COLO668 (cell line): ENCODE measurements around the gene DNAH17.
"Not testable (repeated sequence)": the region's sequence is repeated elsewhere in the genome, so short reads cannot be mapped to it uniquely, and the experiment has no call there.

Source experiments
- DNase-seq: peaks from one replicate; lab custom pipeline; 2025; ENCODE audit not compliant: unreplicated experiment; lab: John Stamatoyannopoulos, UW

The DNAH17 gene

DNA sequence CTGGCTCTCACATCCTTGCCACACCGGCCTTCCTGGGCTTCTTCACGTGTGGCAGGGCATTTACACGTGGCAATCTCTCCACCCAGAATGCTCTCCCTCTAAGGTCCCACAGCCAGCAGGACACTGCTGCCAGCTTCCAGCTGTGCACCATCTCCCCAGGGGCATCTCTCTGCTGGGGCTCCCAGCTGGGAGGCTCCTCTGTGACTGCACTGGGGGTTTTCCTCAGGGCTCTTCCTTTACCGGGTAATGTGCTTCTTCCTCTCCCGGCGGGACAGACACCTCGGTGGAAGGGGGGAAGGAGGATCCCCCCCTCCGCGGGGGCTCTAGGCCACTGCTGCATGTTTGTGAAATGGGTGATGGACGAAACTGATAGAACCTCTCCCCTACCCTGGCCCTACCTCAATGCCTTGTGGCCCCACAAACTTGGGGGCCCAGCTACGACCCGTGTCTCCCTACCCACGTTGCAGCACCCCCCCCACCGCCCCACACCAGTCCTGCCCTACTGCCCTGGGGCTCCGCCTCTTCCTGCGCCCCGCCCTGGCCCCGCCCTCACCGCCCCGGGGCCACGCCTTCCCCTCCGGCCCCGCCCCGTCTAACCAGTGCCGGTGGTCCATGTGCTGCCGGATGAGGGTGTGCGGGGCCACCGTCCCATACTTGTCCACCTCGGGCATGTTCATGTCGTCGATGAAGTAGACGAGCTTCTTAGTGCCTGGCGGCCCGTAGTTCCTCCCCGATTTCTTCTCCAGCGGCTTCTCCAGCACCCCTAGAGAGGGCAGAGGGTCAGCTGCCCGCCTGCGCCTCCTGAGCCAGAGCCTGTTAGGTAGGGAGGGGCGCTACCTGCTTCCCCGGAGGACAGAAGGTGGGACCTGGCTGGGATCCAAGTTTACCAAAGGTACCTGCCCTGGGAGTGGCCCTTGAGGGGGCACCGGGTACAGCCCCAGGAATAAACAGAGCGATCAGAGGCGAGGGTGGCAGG, 92.6 kb downstream of the DNAH17 start:
- DNase-seq = no peak

DNA sequence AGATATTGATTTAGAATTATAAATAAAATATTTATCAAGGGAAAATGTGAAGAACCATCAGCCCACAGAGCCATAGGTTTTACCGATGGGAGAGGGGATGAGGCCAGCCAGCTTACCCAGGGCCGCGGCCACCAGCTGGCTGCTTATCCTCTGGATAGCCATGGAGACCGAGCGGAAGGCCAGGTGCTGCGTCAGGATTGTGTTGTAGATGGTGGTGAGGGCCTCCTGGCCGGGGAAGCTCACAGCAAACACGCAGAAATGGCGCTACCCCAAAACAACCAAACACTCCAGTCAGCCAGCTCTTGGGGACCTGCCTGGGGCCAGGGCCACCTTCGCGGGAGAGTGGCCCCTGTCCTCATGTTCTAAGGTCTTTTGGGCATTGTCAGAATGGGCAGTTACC, 97.8 kb downstream of the DNAH17 start:
- peak; percentile 5 for DNase-seq

DNA sequence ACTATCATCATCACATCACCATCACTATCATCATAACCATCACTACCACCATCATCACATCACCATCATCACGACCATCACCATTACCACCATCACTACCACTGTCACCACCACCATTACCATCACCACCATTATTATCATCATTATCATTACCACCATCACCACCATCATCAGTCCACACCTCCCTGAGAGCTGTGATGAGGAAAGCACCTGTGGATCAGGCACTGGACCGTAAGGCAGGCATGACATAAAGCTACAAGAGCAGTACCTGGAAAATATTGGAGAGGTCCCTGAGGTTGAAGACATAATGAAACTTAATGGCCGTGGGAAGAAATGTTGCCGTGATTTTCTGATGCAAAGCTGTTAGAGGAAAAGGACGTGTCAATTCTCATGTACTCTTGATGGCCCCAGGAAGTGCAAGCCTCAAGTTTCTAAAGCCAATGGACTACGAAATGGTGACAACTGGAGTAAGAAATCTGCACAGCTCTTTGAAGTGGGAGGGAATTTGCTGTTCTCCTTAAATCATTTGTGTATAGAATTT, 98.4 kb downstream of the DNAH17 start:
- no peak for DNase-seq

DNA sequence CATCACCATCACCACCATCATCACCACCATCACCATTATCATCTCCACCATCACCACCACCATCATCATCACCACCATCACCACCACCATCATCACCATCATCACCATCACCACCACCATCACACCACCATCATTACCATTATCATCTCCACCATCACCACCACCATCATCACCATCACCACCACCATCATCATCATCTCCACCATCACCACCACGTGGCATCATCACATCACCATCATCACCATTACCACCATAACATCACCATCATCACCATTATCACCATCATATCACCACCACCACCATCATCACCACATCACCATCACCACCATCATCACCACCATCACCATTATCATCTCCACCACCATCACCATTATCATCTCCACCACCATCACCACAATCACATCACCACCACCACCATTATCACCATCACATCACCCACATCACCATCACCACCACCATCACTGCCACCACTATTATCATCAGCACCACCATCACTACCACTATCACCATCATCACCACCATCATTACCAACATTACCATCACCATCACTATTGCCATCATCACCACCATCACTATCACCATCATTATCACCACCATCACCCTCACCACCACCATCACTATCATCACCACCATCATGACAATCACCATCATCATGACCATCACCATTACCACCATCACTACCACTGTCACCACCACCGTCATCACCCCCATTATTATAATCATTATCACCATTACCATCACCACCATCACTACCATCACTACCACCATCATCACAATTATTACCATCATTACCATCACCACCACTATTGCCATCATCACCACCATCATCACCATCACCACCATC, 99.1 kb downstream of the DNAH17 start:
- no peak for DNase-seq

DNA sequence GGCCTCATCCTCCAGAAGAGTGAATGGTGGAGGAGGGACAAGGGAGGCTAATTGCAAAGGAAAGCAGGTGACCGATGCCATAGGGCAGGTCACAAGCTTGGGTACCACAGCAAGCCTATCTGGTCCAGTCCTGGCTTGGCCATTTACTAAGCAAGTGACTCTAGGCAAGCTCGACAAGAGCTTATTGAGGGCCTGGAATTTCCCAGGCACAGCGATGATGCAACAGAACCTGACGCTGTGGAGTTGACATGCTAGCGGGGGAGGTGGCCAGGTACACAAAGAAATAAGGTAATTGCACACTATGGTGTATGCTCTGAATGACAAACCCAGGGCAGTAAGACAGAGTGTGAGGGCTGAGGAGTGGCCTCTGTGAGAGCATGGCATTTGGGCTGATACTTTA, 100.2 kb downstream of the DNAH17 start:
- peak; percentile 8 for DNase-seq

DNA sequence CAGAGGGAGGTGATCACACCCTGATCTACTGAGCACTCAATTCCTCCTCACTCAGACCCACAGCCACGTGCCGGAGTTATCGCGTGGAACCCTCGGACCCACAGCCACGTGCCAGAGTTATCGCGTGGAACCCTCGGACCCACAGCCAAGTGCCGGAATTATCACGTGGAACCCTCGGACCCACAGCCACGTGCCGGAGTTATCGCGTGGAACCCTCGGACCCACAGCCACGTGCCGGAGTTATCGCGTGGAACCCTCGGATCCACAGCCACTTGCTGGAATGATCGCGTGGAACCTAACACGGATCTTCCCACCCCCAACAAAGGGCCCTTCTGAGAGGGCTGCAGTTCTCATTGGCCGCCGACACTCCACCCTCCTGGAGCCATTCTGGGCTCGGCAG, 101.0 kb downstream of the DNAH17 start:
- no peak for DNase-seq

DNA sequence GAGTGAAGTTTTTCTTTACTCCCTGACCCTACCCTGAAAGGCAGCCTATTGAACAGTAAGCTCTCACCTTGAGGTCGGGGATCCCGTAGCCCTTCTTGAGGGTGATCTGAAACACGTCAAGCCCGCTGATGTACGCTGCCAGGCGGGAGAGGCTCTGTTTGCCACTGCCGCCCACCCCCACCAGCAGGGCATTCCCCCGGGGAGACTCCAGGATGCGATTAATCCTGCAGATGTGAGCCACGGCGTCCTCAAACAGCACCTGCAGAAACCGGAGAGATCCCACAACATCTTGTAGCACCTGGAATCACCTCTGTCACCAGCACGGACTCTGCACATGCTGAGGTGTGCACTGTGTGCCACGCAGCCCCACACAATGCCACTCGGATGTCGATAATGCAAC, 102.0 kb downstream of the DNAH17 start:
- no peak for DNase-seq

DNA sequence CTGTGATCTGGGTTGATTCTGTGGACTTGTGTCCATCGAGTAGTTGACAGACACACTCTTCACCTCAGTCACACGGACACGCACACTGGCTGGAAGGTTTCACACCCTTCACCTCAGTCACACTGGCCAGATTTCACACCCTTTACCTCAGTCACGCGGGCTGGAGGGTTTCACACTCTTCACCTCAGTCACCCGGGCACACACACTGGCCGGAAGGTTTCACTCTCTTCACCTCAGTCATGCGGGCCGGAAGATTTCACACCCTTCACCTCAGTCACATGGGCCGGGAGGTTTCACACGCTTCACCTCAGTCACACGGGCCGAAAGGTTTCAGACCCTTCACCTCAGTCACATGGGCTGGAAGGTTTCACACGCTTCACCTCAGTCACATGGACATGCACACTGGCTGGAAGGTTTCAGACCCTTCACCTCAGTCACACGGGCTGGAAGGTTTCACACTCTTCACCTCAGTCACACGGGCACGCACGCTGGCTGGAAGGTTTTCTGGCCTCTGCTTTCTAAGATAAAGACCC, 102.5 kb downstream of the DNAH17 start:
- DNase-seq = no peak

DNA sequence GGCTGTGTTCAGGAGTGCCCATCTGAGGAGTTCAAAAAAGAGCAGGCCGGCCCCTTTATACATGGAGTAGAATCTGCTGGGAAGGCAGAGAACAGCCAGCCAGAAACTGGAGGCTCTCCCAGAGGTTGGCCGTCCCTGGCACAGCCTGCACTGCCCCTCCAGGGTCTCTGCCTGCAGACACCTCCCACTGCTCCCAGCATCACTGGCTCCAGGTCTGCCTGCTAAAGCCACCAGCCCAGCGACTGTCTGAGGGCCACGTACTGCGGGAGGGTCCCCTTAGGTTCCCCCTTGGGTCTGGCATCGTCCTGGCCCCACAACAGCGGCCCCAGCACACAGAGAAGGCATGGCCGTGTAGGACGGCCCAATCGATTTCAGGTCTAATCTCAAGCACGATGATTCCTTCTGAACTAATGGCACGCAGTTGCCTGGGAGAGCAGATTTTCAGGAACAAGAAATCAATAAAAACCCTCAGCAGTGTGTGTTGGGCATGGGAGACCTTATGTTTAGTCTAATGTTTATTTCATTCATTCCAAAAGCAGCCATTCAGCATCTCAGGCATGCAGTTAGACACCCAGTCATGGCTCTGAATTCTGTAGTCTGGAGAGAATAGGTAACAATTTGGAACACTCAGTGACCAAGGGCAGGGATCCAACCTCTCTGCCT, 103.1 kb downstream of the DNAH17 start:
- no peak for DNase-seq

DNA sequence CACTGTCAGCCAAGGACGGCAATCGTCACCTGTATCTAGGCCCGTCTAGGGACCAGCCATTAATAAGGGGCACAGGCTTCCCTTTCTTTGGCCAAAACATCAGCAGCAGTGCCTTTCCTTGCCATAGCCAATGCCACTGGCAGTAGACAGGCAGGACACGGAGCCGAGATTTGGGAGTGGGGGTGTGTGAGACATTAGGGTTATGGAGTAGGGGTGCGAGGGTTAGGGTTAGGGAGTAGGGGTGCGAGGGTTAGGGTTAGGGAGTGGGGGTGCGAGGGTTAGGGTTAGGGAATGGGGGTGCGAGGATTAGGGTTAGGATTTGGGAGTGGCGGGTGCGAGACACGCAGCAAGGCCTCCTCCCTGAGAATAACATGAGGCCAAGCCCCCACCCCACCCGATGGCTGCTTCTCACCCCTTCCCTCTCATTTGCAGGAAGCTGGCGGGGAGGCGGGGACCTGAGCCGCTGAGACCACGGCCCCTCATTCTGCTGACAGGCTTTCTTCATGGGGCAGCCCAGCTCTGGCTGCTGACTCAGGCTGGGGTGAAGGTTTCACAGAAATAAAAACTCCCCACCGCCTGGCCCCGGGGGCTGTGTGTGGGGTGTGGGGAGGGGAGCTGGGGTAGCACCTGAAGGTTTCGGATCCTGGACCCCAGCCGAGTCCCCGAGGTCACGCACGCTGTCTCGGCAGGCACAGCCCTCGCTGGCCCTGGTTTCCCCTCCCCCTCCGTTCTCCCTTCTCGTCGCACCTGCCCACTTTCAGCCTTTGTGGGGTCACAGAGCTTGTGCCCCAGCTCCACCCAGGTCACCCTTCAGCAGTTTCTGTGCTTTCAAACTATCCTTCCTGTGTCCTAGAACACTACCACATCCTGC, 104.9 kb downstream of the DNAH17 start:
- no peak for DNase-seq

DNA sequence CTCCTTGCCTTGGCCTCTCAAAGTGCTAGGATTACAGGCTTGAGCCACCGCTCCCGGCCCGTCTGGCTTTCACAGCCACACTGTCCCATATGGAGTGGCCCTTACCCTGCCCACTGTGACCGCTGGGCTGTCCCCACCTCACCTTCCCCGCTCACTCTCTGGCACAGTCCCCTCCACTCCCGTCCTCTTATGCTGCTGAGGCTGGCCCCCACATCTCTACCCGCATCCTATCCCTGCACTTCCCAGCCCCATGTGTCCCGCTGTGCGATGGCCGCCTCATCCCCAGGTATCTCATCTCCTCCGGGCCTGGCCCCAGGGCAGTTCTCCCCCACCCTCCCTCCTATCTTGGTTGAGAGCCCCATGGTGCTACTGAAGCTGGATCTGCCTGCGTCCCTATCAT, 105.6 kb downstream of the DNAH17 start:
- no peak for DNase-seq

DNA sequence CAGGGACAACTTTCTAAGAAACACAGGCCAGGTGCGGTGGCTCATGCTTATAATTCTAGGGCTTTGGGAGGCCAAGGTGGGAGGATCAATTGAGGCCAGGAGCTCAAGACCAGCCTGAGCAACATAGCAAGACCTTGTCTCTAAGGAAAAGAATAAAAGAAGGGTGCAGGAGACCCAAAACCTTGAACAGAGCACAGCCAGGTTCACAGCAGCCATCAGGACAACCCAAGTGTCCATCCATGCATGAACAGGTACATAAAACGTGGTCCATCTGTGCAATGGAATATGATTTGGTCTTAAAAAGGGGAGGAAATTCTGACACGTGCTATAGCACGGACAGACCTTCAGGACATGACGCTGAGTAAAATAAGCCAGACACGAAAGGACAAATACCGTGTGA, 107.8 kb downstream of the DNAH17 start:
- no peak for DNase-seq

DNA sequence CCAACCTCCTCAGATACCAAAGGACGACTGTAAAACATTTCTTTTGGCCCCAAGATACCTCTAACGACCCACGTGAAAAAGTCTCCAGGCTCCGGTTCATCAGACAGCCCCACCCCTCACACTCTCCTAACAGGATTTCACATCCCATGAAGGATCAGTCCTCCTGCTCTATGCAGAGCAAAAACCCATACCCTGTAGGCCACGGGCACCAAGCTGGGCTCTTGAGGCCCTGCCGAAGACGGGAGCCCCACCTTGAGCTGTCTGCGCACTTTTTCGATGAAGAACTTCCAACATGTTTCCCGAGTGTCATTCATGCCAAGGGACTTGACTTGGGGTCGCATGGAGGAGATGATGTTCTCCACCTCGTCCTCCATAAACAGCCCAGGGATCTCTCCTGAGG, 108.8 kb downstream of the DNAH17 start:
- no peak for DNase-seq

DNA sequence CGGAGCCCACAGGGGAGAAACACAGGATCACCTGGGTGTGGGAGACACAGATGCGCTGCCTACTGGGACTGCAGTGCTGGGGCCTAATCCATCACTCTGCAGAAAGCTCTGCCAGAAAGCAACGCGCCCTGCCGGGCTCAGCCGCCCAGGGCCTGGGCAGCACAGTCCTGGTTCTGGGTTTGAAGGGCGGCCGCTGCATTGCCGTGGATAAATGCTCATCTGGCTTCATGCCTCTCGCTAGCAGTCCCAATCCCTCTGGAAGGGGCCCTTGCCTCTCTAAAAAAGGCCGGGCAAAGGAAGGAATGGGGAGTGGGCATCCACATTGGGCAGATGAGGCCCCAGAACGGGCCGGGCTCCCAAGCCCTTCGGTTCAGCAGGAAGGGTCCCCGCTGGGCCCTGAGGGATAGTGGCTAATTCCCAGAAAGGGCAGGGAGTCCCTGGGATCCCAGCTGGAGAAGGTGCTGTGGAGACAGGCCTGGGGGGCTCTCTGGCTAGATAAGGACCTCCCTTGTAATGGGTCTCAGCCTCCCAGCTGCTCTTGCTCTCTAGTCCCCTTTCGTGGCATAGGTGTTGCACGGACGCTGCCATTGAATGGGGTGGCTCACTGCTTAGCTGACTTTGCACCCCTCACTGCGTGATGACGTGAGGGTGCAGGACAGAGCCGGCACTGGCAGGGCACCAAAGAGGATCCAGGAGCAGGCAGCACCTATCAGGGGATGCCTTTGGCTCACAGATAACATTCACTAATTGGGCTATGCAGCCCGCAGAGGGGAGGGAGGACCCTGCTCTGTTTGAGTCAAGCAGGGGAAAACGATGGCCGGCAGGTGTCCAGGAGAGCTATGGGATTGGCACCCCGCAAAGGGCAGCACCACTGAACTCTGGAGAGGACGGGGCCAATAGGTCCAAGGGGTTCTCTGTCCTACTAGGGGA, 110.1 kb downstream of the DNAH17 start:
- no peak for DNase-seq

DNA sequence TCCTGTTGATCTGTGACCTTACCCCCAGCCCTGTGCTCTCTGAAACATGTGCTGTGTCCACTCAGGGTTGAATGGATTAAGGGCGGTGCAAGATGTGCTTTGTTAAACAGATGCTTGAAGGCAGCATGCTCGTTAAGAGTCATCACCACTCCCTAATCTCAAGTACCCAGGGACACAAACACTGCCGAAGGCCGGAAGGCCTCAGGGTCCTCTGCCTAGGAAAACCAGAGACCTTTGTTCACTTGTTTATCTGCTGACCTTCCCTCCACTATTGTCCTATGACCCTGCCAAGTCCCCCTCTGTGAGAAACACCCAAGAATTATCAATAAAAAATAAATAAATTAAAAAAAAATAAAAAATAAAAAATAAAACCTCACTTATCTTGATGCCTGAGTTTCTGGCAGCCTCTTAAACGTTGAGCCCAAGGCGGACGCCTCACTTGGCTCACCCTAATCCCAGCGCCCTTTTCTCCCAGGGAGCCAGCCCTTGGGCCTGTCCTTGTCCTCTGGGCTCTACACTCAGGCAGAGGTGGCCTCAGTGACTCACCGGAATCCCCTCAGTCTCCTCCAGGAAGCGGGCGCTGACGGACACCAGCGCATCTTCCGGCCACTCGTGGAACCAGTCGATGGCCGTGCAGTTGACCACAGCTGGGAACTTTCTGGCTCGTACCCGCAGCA, 110.9 kb downstream of the DNAH17 start:
- not testable (repeated sequence) for DNase-seq

DNA sequence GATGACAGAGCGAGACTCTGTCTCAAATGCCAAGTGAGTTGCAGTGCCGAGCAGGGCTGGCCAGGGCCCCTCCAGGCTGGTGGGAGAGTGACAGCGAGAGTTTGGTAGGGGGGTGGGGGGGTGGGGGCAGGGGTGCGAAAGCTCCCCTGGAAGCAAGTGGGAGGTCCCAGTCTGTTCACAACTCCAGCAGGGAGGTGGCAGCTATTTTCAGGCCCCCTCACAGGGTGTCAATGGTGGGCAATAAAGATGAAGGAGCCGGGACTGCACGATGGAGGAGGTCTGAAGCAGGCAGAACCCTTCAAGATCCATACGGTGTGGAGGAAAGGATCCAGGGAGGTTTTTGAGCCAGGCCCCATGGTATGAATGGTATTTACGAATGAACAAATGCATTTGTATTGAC, 115.0 kb downstream of the DNAH17 start:
- DNase-seq = no peak

DNA sequence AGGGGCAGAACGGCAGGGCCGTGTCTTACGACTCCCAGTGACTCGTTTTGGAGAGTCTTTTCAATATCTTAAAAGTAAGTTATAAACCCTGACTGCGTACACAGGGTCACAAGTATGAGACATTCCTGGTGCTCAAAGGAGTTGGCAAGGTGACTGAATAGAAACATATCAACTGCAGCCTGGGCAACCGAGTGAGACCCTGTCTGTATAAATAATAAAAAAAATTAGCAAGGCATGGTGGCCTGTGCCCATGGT, 115.5 kb downstream of the DNAH17 start:
- no peak for DNase-seq

DNA sequence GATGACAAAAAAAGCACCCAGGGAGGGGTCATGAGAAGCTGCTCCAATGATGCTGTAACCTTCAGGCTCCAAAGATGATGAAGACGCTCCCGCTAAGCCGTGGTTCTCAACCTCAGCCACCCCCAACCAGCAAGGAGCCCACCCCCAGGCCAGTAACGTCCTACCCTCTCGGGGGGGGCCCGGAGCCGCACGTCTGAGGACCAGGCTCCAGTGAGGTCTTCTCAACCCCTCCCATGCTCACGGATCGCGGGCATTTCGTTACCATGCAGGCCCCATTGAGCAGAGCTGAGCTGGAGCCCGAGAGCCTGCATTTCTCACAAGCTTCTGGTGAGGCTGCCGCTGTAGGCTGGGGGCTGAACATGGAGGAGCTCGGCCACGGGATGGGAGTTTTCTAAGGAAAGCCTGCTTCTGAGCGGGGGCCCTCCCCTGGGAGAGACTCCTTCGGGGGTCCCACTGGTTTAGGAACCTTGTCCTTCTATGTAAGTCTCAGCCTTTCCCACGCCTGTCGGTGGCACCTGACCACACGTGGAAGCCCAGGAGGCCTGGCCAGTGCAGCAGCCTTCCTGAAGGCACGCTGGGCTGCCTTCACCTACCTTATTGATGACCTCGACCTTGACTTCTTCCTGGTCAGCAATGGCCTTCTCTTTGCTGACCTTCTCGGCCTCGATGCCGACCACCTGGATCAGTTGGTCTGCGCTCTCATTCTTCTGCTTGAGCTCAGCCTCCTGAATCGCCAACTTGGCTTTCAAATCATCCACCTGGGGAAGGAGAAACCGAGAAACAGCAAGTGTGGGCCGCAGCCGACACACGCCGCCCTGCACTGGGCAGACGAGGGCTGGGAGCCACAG, 116.0 kb downstream of the DNAH17 start:
- no peak for DNase-seq
